Measurements from ENCODE around the gene GABBR2. TPM values are rescaled to one million over a fixed set of nuclear protein-coding genes. Genes with fewer than 3 reads are reported as not detected.

The GABBR2 gene
- total and polyA plus RNA-seq, 9 of the 15 experiments (the other 6 are each of a cell fraction or from before 2014, with no cell fraction given): 0.15 to 1.9 (median 0.32) TPM

DNA sequence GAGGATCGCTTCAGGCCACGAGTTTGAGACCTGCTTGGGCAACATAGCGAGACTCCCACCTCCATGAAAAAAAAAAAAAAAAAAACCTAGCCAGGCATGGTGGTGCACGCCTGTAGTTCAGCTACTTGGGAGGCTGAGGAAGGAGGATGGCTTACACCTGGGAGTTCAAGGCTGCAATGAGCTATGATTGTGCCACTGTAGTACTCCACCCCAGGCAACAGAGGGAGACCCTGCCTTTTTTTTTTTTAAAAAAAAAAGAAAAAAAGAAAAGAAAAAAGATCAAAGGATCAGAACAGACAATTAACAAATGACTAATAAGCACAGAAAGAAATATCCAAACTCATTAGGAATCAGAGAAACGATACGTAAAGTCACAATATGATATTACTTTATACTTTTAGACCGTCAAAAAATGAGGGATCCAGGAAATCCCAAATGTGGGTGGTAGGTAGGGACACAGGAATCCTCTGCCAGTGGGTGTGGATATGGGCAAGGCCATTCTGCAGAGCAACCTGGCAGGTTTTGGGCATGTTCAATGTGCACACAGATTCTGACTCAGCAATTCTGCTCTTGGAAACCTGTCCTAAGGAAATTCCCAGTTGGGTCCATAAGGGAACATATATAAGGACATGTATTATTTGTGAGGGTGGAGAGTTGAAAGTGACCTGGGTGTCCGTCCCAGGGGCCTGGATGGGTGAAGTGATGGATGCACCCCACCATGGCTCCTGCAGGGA, 308.6 kb downstream of the GABBR2 start:
- no peaks in the 10 kb centered on the region; the same call in 1 of the 2 replicates for H4K20me1 ChIP-seq (replicated peaks; ENCODE audit: control insufficient read depth, insufficient read depth, low read length)
- BruUV-seq (replicated peaks): no TSS peak
- H3K79me2 ChIP-seq (ENCODE audit: control insufficient read depth, insufficient read depth, low read length): no peaks in the 10 kb centered on the region
- H3K4me1 ChIP-seq (replicated peaks in 1 of 2; ENCODE audit: control insufficient read depth in 2 of 2, insufficient read depth in 2 of 2, low read length in 2 of 2): no peaks in the 10 kb centered on the region; a peak in 1 of 5 replicates
- no peak overlapping the region for H3K27ac ChIP-seq (ENCODE audit: extremely low read depth, low read depth, low read length)
- 70% methylated on average over 8 of the region's 8 CpGs for WGBS (ENCODE audit: insufficient coverage, low coverage, missing lambda C conversion rate)
- no peaks in the 10 kb centered on the region for H3K36me3 ChIP-seq (ENCODE audit: control insufficient read depth, insufficient read depth, low read length)
- H3K9me1 ChIP-seq (ENCODE audit: control insufficient read depth, insufficient read depth, low read length): no peaks in the 10 kb centered on the region
- ATAC-seq (peak; percentile 50; the same call in 2 of the 3 replicates), FAIRE-seq (no peak), DNase-seq (ENCODE audit: extremely low read depth in 1 of 4, low spot score in 3 of 4) (no peak)
- no peak overlapping the region for H3K9ac ChIP-seq (ENCODE audit: insufficient read depth in 1 of 2, low read depth in 2 of 2, low read length in 2 of 2)
- CTCF ChIA-PET (ENCODE audit: low intra/inter-chr PET ratio): no interaction called here
- H3K4me3 ChIP-seq: no peak overlapping the region
- H2AFZ ChIP-seq (ENCODE audit: low read depth, low read length): no peak overlapping the region
- in situ Hi-C loops (cut with MboI): no loop called here
- H3K9me3 ChIP-seq (replicated peaks; ENCODE audit: control insufficient read depth, insufficient read depth, low read depth, low read length): no peaks in the 10 kb centered on the region
- intact Hi-C loops (cut with micrococcal nuclease): no loop called here
- no peak overlapping the region for H3K4me2 ChIP-seq (ENCODE audit: insufficient read depth, low read length)
- no peaks in the 10 kb centered on the region; a peak in 1 of 5 replicates for H3K27me3 ChIP-seq (ENCODE audit: control insufficient read depth in 2 of 2, insufficient read depth in 2 of 2, low read length in 2 of 2)
- POLR2A ChIA-PET: no interaction called here
- TF ChIP-seq, protein P1, sequence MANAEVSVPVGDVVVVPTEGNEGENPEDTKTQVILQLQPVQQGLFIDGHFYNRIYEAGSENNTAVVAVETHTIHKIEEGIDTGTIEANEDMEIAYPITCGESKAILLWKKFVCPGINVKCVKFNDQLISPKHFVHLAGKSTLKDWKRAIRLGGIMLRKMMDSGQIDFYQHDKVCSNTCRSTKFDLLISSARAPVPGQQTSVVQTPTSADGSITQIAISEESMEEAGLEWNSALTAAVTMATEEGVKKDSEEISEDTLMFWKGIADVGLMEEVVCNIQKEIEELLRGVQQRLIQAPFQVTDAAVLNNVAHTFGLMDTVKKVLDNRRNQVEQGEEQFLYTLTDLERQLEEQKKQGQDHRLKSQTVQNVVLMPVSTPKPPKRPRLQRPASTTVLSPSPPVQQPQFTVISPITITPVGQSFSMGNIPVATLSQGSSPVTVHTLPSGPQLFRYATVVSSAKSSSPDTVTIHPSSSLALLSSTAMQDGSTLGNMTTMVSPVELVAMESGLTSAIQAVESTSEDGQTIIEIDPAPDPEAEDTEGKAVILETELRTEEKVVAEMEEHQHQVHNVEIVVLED (CRISPR knock-in tag; IDR thresholded peaks at IDR 0.05): no peak
- TF ChIP-seq LEF1 (IDR thresholded peaks at IDR 0.05): 0 out of 2 replicates have a peak, but pooled peaks have one; percentile 53
- TF ChIP-seq TARDBP (IDR thresholded peaks at IDR 0.05): no peak
- TF ChIP-seq NELFE (IDR thresholded peaks at IDR 0.05; ENCODE audit: insufficient read depth, insufficient read length): no peak
- no peak for TF ChIP-seq ZKSCAN3 (CRISPR knock-in tag; IDR thresholded peaks at IDR 0.05)
- TF ChIP-seq C11orf30 (IDR thresholded peaks at IDR 0.05; ENCODE audit: low read depth): peak; percentile 76
- peak; percentile 85 for TF ChIP-seq ZNF316 (IDR thresholded peaks at IDR 0.05)
- TF ChIP-seq, protein P2, sequence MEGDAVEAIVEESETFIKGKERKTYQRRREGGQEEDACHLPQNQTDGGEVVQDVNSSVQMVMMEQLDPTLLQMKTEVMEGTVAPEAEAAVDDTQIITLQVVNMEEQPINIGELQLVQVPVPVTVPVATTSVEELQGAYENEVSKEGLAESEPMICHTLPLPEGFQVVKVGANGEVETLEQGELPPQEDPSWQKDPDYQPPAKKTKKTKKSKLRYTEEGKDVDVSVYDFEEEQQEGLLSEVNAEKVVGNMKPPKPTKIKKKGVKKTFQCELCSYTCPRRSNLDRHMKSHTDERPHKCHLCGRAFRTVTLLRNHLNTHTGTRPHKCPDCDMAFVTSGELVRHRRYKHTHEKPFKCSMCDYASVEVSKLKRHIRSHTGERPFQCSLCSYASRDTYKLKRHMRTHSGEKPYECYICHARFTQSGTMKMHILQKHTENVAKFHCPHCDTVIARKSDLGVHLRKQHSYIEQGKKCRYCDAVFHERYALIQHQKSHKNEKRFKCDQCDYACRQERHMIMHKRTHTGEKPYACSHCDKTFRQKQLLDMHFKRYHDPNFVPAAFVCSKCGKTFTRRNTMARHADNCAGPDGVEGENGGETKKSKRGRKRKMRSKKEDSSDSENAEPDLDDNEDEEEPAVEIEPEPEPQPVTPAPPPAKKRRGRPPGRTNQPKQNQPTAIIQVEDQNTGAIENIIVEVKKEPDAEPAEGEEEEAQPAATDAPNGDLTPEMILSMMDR (IDR thresholded peaks at IDR 0.05 in 2 of 3, conservative IDR thresholded peaks at IDR 0.05 in 1 of 3; ENCODE audit: insufficient read depth in 2 of 3, low read depth in 1 of 3, low read length in 3 of 3): peak in 1 of 3 experiments; percentile 10; a peak in 1 of 6 replicates
- no peak for TF ChIP-seq FUS (optimal IDR thresholded peaks at IDR 0.05; ENCODE audit: low read depth, low read length)
- TF ChIP-seq BCOR (IDR thresholded peaks at IDR 0.05): 0 out of 2 replicates have a peak, but pooled peaks have one; percentile 16
- TF ChIP-seq SIX5 (IDR thresholded peaks at IDR 0.05; ENCODE audit: borderline replicate concordance in 1 of 2, insufficient read depth in 1 of 2, low read depth in 1 of 2, low read length in 2 of 2): no peak
- TF ChIP-seq, protein P3, sequence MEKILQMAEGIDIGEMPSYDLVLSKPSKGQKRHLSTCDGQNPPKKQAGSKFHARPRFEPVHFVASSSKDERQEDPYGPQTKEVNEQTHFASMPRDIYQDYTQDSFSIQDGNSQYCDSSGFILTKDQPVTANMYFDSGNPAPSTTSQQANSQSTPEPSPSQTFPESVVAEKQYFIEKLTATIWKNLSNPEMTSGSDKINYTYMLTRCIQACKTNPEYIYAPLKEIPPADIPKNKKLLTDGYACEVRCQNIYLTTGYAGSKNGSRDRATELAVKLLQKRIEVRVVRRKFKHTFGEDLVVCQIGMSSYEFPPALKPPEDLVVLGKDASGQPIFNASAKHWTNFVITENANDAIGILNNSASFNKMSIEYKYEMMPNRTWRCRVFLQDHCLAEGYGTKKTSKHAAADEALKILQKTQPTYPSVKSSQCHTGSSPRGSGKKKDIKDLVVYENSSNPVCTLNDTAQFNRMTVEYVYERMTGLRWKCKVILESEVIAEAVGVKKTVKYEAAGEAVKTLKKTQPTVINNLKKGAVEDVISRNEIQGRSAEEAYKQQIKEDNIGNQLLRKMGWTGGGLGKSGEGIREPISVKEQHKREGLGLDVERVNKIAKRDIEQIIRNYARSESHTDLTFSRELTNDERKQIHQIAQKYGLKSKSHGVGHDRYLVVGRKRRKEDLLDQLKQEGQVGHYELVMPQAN (IDR thresholded peaks at IDR 0.05; ENCODE audit: borderline replicate concordance): no peak
- TF ChIP-seq ZNF384 (IDR thresholded peaks at IDR 0.05; ENCODE audit: low read depth, low read length): 0 out of 2 replicates have a peak, but pooled peaks have one; percentile 47
- TF ChIP-seq, protein P4, sequence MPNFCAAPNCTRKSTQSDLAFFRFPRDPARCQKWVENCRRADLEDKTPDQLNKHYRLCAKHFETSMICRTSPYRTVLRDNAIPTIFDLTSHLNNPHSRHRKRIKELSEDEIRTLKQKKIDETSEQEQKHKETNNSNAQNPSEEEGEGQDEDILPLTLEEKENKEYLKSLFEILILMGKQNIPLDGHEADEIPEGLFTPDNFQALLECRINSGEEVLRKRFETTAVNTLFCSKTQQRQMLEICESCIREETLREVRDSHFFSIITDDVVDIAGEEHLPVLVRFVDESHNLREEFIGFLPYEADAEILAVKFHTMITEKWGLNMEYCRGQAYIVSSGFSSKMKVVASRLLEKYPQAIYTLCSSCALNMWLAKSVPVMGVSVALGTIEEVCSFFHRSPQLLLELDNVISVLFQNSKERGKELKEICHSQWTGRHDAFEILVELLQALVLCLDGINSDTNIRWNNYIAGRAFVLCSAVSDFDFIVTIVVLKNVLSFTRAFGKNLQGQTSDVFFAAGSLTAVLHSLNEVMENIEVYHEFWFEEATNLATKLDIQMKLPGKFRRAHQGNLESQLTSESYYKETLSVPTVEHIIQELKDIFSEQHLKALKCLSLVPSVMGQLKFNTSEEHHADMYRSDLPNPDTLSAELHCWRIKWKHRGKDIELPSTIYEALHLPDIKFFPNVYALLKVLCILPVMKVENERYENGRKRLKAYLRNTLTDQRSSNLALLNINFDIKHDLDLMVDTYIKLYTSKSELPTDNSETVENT (CRISPR knock-in tag; IDR thresholded peaks at IDR 0.05): no peak
- TF ChIP-seq RBFOX2 (IDR thresholded peaks at IDR 0.05; ENCODE audit: low read depth, low read length): no peak

Data from K562 (cell line).